ENCODE results near the gene C20orf144. TPM values are rescaled to one million over a fixed set of nuclear protein-coding genes. Genes with fewer than 3 reads are reported as not detected.

Gene C20orf144
- total RNA-seq, 1 donor from 2014 or later, result not detected

GRCh38 chr20:33647603-33648395 is 14.3 kb upstream of the C20orf144 start:
- no peak for FAIRE-seq
- Histone ChIP-seq H3K27me3 (ENCODE audit: control insufficient read depth, insufficient read depth, low read length) (no peaks in the 10 kb centered on the region), H3K36me3 (ENCODE audit: control insufficient read depth, insufficient read depth, low read length) (peaks cover 5% of the 10 kb centered on the region), H3K4me3 (ENCODE audit: low read depth, low read length) (no peak overlapping the region)
- no peak for DNase-seq (ENCODE audit: low read depth)
- TF ChIP-seq CTCF (IDR thresholded peaks at IDR 0.05; ENCODE audit: insufficient read depth, low read length, severe bottlenecking), result no peak

- no peak overlapping the region for H3K4me3 ChIP-seq (ENCODE audit: low read depth, low read length)
- H3K27me3 ChIP-seq (ENCODE audit: control insufficient read depth, insufficient read depth, low read length), result no peaks in the 10 kb centered on the region
- DNase-seq (ENCODE audit: low read depth) (peak; percentile 70), FAIRE-seq (no peak)
- peaks cover 5% of the 10 kb centered on the region for H3K36me3 ChIP-seq (ENCODE audit: control insufficient read depth, insufficient read depth, low read length)
- no peak for TF ChIP-seq CTCF (IDR thresholded peaks at IDR 0.05; ENCODE audit: insufficient read depth, low read length, severe bottlenecking)
Observed at GRCh38 chr20:33648396-33649004, 13.6 kb upstream of the C20orf144 start.

- FAIRE-seq (no peak), DNase-seq (ENCODE audit: low read depth) (no peak)
- Histone ChIP-seq H3K27me3 (ENCODE audit: control insufficient read depth, insufficient read depth, low read length) (no peaks in the 10 kb centered on the region), H3K4me3 (ENCODE audit: low read depth, low read length) (no peak overlapping the region), H3K36me3 (ENCODE audit: control insufficient read depth, insufficient read depth, low read length) (peaks cover 3% of the 10 kb centered on the region)
- TF ChIP-seq CTCF (IDR thresholded peaks at IDR 0.05; ENCODE audit: insufficient read depth, low read length, severe bottlenecking), result no peak
Observed at GRCh38 chr20:33649201-33649681, 12.9 kb upstream of the C20orf144 start.

GRCh38 chr20:33650111-33650752 is 11.9 kb upstream of the C20orf144 start:
- no peak for TF ChIP-seq CTCF (IDR thresholded peaks at IDR 0.05; ENCODE audit: insufficient read depth, low read length, severe bottlenecking)
- Histone ChIP-seq H3K4me3 (ENCODE audit: low read depth, low read length) (no peak overlapping the region), H3K27me3 (ENCODE audit: control insufficient read depth, insufficient read depth, low read length) (no peaks in the 10 kb centered on the region), H3K36me3 (ENCODE audit: control insufficient read depth, insufficient read depth, low read length) (no peaks in the 10 kb centered on the region)
- FAIRE-seq (no peak), DNase-seq (ENCODE audit: low read depth) (no peak)

GRCh38 chr20:33650753-33651561 is 11.2 kb upstream of the C20orf144 start:
- no peak for FAIRE-seq
- no peak for TF ChIP-seq CTCF (IDR thresholded peaks at IDR 0.05; ENCODE audit: insufficient read depth, low read length, severe bottlenecking)
- DNase-seq (ENCODE audit: low read depth), result peak; percentile 38
- Histone ChIP-seq H3K36me3 (ENCODE audit: control insufficient read depth, insufficient read depth, low read length) (no peaks in the 10 kb centered on the region), H3K4me3 (ENCODE audit: low read depth, low read length) (no peak overlapping the region), H3K27me3 (ENCODE audit: control insufficient read depth, insufficient read depth, low read length) (peaks cover 1% of the 10 kb centered on the region)
